Measurements from ENCODE around the gene ITGB4.

Gene ITGB4

GRCh38 chr17:75733471-75733870 is 12.2 kb downstream of the ITGB4 start:
- DNase-seq, result no peak

DNA sequence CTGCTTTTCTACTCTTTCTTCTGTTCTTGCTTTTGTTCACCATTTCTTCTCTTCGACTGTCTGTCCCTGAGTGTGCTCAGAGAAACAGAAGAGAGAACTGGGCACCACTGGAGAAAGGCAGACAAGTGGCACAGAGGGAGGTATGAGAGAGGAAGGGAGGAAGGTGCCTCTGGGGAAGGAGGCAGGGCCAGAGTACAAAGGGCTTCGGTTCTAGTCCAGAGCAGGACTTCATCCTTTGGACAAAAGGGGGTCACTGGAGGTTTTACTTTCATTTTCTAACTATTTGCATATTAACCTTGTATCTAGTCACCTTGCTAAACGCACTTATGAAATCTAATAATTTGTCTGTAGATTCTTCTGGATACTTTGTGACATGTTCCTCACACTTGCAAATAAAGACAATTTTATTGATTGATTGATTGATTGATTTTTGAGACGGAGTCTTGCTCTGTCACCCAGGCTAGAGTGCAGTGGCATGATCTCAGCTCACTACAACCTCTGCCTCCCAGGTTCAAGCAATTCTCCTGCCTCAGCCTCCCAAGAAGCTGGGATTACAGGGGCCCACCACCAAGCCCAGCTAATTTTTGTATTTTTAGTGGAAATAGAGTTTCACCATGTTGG is 13.5 kb downstream of the ITGB4 start:
- DNase-seq, result no peak

DNA sequence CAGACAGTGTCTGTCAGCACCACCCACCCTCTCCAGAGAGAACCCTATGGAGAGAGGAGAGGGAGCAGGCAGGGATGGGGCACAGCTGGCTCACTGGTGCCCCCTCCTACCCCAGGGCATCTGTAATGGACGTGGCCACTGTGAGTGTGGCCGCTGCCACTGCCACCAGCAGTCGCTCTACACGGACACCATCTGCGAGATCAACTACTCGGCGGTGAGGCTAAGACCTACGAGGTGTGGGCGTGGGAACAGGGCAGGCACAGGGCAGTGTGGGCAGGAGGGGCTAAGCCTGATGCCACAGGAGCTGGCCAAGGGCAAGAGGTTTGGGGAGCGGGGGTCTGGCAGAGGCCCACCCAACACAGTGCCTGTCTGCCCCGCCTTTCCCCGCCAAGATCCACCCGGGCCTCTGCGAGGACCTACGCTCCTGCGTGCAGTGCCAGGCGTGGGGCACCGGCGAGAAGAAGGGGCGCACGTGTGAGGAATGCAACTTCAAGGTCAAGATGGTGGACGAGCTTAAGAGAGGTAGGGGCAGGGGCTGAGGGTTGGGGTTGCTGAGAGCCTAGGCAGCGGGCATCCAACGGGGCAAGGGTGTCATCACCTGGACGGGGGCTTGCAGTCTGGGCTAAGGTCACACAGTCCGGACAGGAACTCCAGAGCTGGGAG is 15.0 kb downstream of the ITGB4 start:
- no peak for DNase-seq

DNA sequence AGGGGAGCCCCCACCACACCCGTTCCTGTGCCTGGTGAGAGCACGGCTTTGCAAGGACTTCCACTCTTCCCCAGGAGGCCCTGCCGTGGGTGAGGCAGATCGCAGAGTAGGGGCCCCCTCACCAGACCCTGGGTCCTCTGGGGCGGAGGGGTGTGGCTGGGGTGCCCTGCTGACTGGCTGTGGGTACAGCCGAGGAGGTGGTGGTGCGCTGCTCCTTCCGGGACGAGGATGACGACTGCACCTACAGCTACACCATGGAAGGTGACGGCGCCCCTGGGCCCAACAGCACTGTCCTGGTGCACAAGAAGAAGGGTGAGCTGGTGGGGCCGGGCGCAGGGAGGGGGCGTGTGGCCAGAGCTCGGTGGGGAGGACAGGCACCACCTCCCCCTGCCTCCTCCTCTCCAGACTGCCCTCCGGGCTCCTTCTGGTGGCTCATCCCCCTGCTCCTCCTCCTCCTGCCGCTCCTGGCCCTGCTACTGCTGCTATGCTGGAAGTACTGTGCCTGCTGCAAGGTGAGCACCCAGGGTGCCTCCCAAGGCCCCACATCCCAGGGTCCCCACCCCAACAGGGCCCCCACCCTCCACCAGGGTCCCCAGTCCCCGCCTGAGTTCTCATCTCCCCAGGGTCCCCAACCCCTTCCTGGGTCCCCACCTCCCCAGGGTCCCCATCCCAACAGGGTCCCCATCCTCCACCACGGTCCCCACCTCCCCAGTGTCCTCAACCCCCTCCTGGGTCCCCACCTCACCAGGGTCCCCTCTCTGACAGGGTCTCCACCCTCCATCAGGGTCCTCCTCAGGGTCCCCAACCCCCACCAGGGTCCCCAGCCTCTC is 16.1 kb downstream of the ITGB4 start:
- no peak for DNase-seq

DNA sequence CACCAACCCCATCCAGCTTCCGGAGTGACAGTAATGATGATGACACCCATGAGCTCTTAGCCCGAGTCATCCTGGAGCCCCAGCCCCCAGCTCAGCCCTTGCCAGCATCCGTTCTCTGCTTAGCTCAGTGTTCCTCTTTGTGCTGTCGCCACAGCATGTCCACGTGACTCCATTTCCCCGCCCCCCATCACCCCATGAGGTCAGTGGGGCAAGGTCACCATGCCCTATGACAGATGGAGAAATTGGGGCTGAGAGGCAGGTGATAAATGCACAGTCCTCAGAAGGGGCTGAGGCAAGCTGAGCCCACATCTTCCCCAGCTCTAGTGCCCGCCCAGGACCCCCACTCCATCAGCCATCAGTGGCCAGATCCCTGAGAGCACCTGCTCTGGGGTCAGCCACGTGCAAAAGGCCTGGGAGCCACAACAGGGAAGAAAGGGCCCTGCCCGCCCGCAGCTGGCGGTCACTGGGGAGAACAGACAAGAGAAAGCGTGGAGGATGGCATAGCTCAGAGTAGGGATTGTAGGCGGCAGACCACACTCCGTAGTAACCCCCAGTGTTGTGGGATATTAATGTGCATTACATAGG is 17.1 kb downstream of the ITGB4 start:
- DNase-seq, result peak; percentile 81

DNA sequence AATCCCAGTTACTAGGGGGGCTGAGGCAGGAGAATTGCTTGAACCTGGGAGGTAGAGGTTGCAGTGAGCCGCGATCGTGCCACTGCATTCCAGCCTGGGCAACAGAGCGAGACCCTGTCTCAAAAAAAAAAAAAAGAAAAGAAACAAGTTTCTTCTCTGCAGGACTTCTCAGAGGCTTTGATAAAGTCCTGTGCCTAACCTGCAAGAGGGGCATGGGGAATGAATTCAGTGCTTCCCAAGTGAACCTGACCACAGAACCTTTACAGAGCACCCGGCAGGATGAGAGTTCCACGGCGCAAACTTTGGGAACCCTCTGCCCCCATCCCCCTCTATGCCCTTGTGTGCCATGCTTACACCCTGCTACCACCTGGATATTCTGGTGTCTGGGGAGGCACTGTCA is 17.9 kb downstream of the ITGB4 start:
- DNase-seq, result no peak

DNA sequence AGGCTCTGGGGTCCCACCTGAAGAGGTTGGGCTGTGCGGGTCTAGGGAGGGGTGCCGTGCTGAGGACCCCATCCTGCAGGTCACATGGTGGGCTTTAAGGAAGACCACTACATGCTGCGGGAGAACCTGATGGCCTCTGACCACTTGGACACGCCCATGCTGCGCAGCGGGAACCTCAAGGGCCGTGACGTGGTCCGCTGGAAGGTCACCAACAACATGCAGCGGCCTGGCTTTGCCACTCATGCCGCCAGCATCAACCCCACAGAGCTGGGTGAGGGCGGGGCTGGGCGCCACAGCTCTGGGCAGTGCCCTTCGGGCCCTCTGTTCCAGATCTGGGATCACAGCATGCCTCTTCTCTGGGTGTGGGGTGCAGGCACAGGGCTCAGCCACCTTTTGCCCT is 18.5 kb downstream of the ITGB4 start:
- DNase-seq, result no peak

DNA sequence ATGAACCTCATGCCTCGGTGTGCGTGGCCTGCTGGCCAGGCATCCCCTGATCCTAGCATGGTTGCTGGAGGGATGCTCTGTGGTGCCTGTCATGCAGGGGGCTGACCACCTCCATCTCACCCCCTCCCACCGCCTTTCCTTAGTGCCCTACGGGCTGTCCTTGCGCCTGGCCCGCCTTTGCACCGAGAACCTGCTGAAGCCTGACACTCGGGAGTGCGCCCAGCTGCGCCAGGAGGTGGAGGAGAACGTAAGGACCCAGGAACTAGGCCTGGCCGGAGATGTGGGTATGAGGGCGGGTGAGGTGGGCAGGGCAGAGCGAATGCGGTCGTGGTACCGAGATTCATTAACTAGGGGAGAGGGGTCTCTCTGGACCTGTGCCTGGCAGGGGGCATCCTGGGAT is 19.0 kb downstream of the ITGB4 start:
- DNase-seq, result no peak

GRCh38 chr17:75740631-75741077 is 19.4 kb downstream of the ITGB4 start:
- DNase-seq, result no peak

DNA sequence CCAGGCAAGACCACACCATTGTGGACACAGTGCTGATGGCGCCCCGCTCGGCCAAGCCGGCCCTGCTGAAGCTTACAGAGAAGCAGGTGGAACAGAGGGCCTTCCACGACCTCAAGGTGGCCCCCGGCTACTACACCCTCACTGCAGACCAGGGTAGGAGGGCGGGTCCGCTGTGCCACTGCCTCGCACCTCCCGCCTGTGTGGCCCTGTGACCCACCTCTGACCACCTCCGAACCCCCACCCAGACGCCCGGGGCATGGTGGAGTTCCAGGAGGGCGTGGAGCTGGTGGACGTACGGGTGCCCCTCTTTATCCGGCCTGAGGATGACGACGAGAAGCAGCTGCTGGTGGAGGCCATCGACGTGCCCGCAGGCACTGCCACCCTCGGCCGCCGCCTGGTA is 21.1 kb downstream of the ITGB4 start:
- DNase-seq, result no peak

DNA sequence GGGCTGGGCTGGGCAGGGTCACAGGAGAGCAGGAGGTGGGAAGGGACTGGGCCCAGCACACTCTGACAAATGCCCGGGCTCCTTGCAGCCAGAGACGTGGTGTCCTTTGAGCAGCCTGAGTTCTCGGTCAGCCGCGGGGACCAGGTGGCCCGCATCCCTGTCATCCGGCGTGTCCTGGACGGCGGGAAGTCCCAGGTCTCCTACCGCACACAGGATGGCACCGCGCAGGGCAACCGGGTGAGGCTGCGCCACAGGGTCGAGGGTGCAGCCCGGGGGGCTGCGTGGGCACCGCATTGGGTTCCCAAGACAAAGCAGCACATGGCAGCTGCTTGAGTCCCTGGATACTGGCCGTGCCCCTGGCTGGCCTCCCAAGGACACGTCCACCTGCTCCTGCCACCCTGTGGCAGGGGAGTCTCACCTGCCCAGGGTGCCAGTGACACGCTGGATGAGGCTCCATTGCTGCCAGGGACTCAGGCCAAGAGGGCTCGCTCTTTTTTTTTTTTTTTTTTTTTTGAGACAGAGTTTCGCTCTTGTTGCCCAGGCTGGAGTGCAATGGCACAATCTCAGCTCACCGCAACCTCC is 22.5 kb downstream of the ITGB4 start:
- no peak for DNase-seq

DNA sequence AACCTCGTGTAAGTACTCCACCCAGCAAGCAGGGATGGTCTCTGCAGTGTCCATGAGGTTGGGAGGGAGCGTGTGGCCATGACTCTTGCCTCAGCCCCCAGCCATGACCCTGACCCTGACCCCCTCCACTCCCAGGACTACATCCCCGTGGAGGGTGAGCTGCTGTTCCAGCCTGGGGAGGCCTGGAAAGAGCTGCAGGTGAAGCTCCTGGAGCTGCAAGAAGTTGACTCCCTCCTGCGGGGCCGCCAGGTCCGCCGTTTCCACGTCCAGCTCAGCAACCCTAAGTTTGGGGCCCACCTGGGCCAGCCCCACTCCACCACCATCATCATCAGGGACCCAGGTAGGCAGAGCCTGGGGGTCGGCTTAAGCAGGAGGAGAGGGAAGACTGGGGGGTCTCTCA is 27.4 kb downstream of the ITGB4 start:
- DNase-seq, result no peak

- peak; percentile 83 for DNase-seq
These were observed 28.5 kb downstream of the ITGB4 start for GRCh38 chr17:75749545-75750389.

GRCh38 chr17:75750661-75751423 is 29.6 kb downstream of the ITGB4 start:
- no peak for DNase-seq

GRCh38 chr17:75751676-75752404 is 30.6 kb downstream of the ITGB4 start:
- no peak for DNase-seq

GRCh38 chr17:75752405-75752709 is 31.1 kb downstream of the ITGB4 start:
- DNase-seq, result no peak

- DNase-seq, result no peak
These were observed 31.7 kb downstream of the ITGB4 start for GRCh38 chr17:75752802-75753513.

DNA sequence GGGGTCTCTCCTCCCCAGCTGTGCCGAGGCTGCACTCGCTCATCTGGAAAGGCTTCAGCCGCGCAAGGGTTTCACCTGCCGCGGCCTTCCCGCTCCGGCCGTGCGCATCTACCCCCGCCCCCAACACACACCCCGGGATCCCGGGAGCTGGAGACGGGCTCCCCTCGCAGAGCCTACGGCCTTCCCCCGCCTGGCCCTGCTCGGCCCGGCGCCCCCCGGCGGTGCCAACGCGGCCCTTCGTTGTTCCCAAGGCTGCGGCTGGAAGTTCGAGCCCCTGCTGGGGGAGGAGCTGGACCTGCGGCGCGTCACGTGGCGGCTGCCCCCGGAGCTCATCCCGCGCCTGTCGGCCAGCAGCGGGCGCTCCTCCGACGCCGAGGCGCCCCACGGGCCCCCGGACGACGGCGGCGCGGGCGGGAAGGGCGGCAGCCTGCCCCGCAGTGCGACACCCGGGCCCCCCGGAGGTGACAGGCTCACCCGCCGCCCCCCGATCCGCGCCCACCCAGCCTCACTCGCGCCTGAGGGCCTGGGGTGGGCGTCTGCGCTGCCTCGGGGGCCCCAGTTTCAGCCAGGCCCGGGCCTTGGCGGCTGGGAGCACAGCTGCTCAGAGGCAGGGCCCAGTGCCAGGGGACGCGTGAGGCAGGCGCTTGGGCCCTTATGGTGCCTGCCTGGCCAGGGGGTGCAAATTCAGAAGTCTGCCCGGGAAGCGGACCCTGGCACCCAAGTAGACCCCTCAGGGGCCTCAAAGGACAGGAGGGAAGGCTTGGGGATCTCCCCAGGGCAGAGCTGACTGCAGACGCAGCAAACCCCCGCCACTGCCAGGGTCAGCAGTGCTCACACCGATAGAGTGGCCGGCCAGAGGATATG is 32.5 kb downstream of the ITGB4 start:
- peak; percentile 75 for DNase-seq

Data from CD4-positive, alpha-beta T cell treated with Interferon gamma for 1 hour (primary cell).